GM21723 (cell line): ENCODE results near the gene DLG2.

Source experiments
- ATAC-seq: cut with Tn5 transposase; IDR thresholded peaks from one replicate; pipeline ENCODE4 v1.9.1; 2021; ENCODE audit warnings: mild to moderate bottlenecking, moderate library complexity; ENCODE audit not compliant: unreplicated experiment

Gene DLG2

GRCh38 chr11:84714316-84714780, 912.8 kb downstream of the DLG2 start:
- peak; percentile 99 for ATAC-seq

- ATAC-seq, result no peak
Observed at GRCh38 chr11:84691830-84692229, 935.3 kb downstream of the DLG2 start.

- ATAC-seq, result no peak
Observed at GRCh38 chr11:84687433-84687832, 939.7 kb downstream of the DLG2 start.

- no peak for ATAC-seq
Observed at GRCh38 chr11:84686716-84687115, 940.4 kb downstream of the DLG2 start.

GRCh38 chr11:84685976-84686375, 941.2 kb downstream of the DLG2 start:
- no peak for ATAC-seq

GRCh38 chr11:84685149-84685548, 942.0 kb downstream of the DLG2 start:
- no peak for ATAC-seq

- no peak for ATAC-seq
Observed at GRCh38 chr11:84681456-84681855, 945.7 kb downstream of the DLG2 start.

- ATAC-seq, result no peak
Observed at GRCh38 chr11:84675396-84676025, 951.6 kb downstream of the DLG2 start.

GRCh38 chr11:84673753-84674152, 953.4 kb downstream of the DLG2 start:
- ATAC-seq, result no peak

- no peak for ATAC-seq
Observed at GRCh38 chr11:84671325-84671999, 955.7 kb downstream of the DLG2 start.

GRCh38 chr11:84663731-84664130, 963.4 kb downstream of the DLG2 start:
- ATAC-seq, result no peak

- ATAC-seq, result no peak
Observed at GRCh38 chr11:84660257-84660977, 966.7 kb downstream of the DLG2 start.

GRCh38 chr11:84655712-84656111, 971.4 kb downstream of the DLG2 start:
- no peak for ATAC-seq

- ATAC-seq, result no peak
Observed at GRCh38 chr11:84648471-84648870, 978.7 kb downstream of the DLG2 start.

GRCh38 chr11:84645988-84646694, 981.0 kb downstream of the DLG2 start:
- no peak for ATAC-seq

- ATAC-seq, result no peak
Observed at GRCh38 chr11:84642500-84642899, 984.6 kb downstream of the DLG2 start.

- ATAC-seq, result no peak
Observed at GRCh38 chr11:84634309-84634708, 992.8 kb downstream of the DLG2 start.

GRCh38 chr11:84628871-84629620, 998.1 kb downstream of the DLG2 start:
- no peak for ATAC-seq

- no peak for ATAC-seq
Observed at GRCh38 chr11:84626256-84626655, 1000.9 kb downstream of the DLG2 start.

GRCh38 chr11:84612645-84613044, 1014.5 kb downstream of the DLG2 start:
- ATAC-seq, result no peak

GRCh38 chr11:84608837-84609196, 1018.3 kb downstream of the DLG2 start:
- ATAC-seq, result no peak
